Peyer's patch (tissue), 4 donors: ENCODE measurements around the gene C3orf20.
"Not testable (repeated sequence)": the region's sequence is repeated elsewhere in the genome, so short reads cannot be mapped to it uniquely, and the experiment has no call there.

Experiments
- POLR2A ChIP-seq, 2 donors: fragments of 450-650 bp; IDR thresholded peaks; one replicate each; pipeline ENCODE4 v1.5.1; 2017; ENCODE audit warnings: antibody characterized with exemption in 2 of 2, mild to moderate bottlenecking in 2 of 2, moderate library complexity in 2 of 2
- TF ChIP-seq, protein P1 (sequence below), 6 experiments: fragments of 450-650 bp in 4 of 6; fragments of 200-600 bp in 2 of 6; sonication (generic) in 1 of 6; IDR thresholded peaks; one replicate each; pipeline ENCODE4 v1.5.1; 2017 to 2019; ENCODE audit warnings: antibody characterized with exemption in 6 of 6, mild to moderate bottlenecking in 3 of 6, moderate library complexity in 1 of 6

DNA sequence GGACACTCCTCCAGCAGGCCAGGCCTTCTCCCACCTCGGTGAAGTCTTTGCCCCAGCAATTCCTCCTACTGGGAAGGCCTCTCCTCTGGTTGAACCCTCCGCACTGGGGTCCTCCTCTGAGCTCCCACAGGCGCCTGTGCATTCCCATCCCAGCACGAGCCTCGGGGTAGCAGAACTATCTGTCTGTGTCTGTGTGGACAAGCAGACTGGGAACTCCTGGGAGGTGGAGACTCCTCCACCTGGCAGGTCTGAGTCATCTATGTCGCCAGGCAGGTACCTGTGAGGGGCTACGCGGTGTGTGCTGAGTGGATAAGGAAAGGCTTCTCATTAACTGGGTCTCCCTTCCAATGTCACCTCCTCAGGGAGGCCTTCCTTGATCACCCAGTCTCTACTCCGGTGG lies 134.7 kb downstream of the C3orf20 start:
- not testable (repeated sequence) for TF ChIP-seq POLR2A (IDR thresholded peaks at IDR 0.05)
- TF ChIP-seq, protein P1, sequence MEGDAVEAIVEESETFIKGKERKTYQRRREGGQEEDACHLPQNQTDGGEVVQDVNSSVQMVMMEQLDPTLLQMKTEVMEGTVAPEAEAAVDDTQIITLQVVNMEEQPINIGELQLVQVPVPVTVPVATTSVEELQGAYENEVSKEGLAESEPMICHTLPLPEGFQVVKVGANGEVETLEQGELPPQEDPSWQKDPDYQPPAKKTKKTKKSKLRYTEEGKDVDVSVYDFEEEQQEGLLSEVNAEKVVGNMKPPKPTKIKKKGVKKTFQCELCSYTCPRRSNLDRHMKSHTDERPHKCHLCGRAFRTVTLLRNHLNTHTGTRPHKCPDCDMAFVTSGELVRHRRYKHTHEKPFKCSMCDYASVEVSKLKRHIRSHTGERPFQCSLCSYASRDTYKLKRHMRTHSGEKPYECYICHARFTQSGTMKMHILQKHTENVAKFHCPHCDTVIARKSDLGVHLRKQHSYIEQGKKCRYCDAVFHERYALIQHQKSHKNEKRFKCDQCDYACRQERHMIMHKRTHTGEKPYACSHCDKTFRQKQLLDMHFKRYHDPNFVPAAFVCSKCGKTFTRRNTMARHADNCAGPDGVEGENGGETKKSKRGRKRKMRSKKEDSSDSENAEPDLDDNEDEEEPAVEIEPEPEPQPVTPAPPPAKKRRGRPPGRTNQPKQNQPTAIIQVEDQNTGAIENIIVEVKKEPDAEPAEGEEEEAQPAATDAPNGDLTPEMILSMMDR (IDR thresholded peaks at IDR 0.05) = not testable (repeated sequence)
